Stimulated activated CD8-positive, alpha-beta memory T cell treated with anti-CD3 and anti-CD28 coated beads, Interleukin-4, amount 100 ng/mL, for 48 hours (primary cell): ENCODE measurements around the gene BTN3A1.

ENCODE experiments used
- DNase-seq: peaks from one replicate; pipeline ENCODE4 v3.0.0-alpha.2; 2020

The BTN3A1 gene

DNA sequence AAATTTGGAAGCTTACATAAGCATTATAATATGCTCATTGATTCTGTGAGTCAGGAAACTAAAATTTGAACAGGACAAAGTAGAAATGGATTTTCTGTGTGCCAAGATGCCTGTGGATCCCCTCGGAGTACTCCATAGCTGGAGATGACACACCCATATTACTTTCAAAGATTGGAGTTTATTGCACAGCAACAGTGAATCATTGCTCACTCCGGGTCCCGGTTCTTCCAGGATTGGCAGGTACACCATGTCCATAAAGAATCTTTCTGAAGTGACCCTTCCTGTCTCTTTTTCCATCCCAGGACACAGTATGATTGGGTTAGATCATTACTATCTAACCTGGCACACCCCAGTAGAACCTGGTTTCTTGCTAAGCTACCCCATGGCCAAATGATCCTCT is 21.8 kb upstream of the BTN3A1 start:
- DNase-seq, result no peak

DNA sequence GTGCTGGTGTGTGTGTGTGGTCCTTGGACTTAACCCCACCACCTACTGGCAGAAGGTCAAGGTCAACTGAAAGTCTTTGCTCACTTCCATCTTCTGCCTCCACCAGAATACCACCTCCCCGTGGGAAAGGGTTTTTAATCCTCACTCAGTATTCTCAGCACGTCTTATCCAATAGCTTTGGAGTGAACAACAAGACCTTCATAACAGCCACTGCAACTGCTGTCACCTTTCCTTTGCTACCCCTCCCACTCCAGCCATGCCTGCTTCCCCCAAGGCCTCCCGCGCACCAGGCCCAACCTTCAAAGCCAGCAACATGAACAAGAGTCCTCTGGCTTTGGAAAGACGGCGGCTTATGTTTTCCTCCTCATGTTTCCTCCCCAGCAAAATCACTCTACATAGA is 20.0 kb upstream of the BTN3A1 start:
- no peak for DNase-seq

DNA sequence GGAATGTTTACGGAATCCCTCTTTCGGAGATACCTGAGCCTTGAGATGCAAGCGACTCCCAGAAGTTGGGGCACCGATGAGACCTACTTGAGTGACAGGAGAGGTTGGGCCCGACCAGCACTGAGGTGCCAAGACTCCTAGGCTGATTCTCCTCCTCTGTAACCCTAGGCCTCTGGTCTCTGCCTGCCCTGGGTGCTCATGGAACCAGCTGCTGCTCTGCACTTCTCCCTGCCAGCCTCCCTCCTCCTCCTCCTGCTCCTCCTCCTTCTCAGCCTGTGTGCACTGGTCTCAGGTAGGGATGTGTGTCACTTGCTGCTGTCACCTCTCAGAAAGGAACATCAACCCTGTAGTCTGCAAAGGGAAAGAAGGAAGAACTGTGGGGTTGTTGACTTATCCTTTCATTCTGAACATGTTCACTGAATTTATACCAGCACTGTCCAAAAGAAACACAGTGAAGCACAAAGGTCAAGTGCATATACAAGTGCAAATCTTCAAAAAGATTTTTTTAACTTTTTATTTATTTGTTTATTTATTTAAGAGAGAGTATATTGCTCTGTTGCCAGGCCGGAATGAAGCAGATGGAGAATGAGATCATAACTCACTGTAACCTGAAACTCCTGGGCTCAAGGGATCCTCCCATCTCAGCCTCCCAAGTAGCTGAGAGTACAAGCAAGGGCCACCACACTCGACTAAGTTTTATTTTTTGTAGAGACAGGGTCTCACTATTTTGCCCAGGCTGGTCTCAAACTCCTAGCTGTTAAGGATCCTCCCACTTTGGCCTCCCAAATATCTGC is 18.3 kb upstream of the BTN3A1 start:
- peak; percentile 44 for DNase-seq

DNA sequence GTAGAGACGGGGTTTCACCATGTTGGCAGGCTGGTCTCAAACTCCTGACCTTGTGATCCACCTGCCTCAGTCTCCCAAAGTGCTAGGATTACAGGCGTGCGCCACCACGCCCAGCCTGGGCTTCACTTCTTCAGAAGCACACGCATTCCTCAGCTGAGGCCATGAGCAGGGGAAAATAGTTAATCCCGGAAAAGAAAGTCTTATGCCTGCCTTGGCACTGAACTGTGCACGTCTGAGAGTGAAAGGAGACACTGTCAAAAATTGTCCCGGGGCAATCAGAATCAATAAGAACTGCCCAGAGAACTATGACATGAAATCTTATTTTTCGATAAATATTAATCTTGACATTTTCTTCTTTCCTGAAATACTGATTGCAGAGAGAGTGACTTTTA is 16.3 kb upstream of the BTN3A1 start:
- DNase-seq, result no peak

DNA sequence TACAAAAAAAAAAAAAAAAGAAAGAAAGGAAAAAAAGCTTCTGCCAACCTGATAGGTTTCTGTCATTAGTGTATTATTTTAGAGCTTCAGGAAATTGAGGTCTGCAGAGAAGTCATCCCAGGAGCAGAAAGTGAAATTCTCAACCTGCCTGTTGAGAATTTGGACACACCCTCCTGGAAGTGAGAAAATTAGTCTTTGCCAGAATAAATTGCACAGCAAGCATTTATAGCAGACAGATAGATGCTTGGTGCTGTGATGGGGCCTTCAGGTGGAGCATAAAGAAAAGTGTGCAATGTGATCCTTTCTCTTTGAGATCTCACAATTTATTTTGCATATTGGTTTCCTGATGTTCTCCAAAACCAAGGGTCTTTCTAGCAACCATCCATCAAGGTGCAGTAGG is 14.5 kb upstream of the BTN3A1 start:
- DNase-seq, result no peak

- no peak for DNase-seq
Measured at GRCh38 chr6:26388014-26388413, 14.1 kb upstream of the BTN3A1 start.

GRCh38 chr6:26388441-26388840 is 13.6 kb upstream of the BTN3A1 start:
- DNase-seq, result no peak

DNA sequence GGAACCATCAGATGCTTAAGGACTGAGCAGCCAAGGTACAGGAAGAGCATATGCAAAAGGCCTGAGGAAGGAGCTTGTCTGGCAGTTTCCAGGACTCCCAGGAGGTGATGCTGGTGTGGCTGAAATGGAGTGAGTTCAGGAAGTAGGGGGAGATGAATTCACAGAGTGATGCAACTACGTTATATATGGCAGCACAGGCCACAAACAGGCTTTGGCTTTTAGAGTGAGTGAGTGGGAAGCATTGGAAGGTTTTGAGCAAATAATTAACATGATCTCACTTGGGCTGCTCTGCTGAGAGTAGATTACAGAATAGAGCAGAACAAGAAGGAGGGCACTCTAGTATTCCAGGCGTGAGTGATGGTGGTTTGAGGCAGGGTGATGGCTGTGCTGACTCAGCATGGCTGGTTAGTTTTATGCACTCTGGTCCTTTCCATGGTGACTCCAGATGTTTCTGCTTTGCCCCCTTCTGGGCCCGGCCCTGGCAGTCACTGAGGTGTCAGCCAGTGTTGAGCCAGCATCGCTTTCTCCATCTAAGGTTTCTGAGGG is 12.7 kb upstream of the BTN3A1 start:
- DNase-seq, result no peak

- no peak for DNase-seq
Measured at GRCh38 chr6:26390531-26390930, 11.5 kb upstream of the BTN3A1 start.

- DNase-seq, result no peak
Measured at GRCh38 chr6:26392932-26393636, 9.0 kb upstream of the BTN3A1 start.

DNA sequence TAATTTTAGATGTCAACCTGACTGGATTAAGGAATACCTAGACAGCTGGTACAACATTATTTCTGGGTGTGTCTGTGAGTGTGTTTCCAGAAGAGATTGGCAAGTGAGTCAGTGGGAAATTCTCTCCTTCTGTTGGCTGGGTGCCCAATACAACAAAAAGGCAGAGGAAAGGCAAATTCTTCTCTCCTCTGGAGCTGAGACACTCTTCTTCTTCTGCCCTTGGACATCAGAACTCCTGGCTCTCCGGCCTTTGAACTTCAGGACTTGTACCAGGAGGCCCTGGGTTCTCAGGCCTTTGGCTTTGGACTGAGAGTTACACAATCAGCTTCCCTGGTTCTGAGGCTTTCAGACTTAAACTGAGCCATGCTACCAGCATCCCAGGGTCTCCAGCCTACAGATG is 7.8 kb upstream of the BTN3A1 start:
- no peak for DNase-seq

DNA sequence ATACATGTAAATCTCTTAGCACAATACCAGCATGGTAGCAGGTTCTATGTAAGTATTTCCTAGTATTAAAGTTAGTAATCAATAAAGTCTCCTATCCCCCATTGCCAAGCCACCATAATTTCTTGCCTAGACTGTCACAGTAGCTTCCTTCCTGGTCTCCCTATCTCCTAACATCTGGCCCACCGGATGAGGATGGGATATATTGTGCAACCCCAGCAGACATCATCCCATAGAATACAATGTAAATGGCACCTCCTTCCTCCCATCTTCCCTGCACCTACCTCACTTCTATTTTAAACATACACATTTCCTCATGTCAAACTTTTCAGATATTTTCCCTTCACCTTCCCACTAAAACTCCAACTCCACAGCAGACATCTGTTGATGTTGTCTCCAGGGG is 3.5 kb upstream of the BTN3A1 start:
- DNase-seq, result no peak

DNA sequence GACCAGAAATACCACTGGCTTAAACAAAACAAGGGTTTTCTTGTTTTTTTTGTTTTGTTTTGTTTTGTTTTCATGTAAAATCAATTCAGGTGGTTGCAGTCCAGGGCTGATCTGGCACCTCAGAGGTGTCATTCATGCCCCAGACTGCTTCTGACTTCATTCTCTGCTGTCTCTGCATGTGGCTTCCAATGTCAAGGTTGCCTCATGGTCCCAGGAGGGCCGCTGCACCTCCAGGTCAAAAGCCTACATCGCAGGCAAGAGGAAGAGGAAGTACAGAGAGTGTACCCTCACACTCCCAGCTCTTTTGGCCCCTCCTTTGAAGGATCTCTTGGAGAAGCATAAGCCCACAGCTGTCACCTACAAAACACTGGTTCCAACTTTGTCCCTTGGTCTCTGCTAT is 1.4 kb upstream of the BTN3A1 start:
- no peak for DNase-seq

GRCh38 chr6:26401389-26401986 is 587 bp upstream of the BTN3A1 start:
- DNase-seq, result no peak

DNA sequence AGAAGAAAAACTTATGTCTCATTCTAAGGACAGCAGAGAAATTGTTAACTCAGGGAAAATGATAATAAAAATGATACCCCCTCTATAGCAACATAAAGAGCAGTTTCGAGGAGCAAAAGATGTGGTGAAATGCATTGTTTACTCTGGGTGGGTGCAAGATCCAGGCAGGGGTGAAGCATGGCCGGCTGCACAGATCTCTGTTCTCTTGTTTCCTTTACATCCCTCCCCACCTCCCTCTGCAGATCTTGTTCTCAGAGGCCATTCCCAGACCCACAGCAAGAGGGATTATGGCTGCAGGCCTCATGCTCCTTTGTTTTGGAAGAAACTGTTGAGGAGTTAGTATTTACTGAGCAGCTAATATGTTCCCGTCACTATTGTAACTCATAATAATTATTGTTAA is 1.8 kb downstream of the BTN3A1 start:
- no peak for DNase-seq

DNA sequence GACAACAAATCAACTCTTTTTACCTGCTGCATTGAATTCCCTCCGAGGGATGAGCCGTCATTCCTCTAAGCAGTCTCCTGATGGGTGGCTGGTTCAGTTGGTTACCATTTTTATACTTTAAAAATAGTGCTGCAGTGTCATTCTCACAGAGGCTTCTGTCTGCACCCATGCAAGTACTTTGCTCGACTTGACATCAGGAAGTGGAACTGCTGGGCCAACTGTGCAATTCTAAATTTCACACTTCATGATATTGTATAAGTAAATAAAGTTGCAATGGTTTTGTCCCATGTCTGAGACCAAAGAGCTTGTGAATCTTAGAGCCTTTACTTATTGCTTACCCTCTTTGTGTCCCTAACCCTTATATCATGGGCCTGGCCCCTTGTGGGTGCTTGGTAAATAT is 2.5 kb downstream of the BTN3A1 start:
- DNase-seq, result no peak

DNA sequence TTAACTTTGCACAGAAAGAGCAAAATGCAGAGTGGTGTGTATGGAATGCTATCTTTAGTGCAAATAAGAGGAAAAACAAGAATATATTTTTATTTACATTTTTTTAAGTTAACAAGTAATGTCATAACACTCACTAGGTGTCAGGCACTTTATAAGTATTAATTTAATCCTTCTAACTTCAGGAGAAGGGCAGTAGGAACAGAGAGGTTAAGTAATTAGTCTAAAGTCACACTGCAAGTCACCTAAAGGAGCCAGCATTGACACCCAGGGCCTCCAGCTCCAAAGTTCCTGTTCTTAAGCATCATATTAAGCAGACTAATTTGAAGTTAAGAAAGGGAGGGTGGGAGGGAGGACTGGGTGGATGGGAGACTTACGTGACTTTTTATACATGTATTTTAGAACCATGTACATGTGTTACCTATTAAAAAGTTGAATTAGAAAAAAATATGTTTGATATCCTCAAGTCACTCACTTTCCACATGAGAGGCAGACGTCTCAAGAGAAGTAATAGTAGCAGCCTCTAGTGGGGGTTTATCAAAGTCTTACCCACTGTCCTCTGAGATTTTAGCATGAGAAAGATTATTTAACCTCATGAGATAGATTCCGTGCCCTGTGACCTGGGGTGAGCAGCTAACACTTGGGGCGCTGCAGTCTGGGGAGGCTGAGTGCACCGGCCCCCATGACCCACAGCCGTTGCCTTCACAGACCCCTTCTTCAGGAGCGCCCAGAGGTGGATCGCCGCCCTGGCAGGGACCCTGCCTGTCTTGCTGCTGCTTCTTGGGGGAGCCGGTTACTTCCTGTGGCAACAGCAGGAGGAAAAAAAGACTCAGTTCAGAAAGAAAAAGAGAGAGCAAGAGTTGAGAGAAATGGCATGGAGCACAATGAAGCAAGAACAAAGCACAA is 7.0 kb downstream of the BTN3A1 start:
- no peak for DNase-seq

- no peak for DNase-seq
Measured at GRCh38 chr6:26411751-26412150, 9.7 kb downstream of the BTN3A1 start.

DNA sequence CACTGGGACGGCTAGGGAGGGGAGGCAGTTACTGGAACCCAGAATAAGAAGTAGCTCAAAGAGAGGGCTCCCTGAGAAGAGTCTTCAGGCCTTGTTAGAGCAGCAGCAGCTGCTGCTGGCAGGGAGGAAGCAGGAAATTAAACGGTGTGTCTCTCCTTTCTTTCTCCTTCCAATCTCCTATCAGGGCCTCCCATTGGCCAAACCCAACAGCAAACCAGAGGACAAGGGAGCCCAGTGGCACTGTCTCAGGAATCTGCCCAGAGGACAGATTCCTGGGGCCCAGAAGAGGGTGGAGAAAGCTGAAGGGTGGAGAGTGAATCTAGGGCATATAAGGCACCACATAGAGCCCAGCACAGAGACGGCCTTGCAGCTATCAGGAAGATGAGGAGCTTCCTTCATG is 10.2 kb downstream of the BTN3A1 start:
- no peak for DNase-seq

- DNase-seq, result no peak
Measured at GRCh38 chr6:26412954-26413353, 10.9 kb downstream of the BTN3A1 start.

- no peak for DNase-seq
Measured at GRCh38 chr6:26414281-26414680, 12.2 kb downstream of the BTN3A1 start.

DNA sequence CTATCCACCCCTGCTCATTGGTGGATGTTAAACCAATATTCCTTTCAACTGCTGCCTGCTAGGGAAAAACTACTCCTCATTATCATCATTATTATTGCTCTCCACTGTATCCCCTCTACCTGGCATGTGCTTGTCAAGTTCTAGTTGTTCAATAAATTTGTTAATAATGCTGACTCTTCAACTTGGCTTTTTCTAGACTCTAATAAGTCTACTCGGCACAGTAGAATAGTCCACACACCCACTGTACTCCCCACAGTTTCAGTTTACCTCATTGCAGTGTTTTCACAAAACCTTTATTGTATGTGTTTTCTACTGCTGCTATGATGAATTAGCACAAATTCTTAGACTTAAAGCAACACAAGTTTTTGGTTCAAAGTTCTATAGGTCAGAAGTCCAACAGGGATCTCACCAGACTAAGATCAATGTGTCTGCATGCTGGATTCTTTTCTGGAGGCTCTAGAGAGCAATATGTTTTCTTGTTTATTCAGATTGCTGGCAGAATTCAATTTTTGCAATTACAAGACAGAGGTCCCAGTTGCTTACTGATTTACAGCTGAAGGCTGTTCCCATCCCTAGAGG is 13.1 kb downstream of the BTN3A1 start:
- no peak for DNase-seq

GRCh38 chr6:26415791-26416190 is 13.7 kb downstream of the BTN3A1 start:
- no peak for DNase-seq
